Stimulated activated CD8-positive, alpha-beta memory T cell treated with anti-CD3 and anti-CD28 coated beads, Interleukin-7, amount 100 ng/mL, for 1 hour (primary cell): Measurements from ENCODE around the gene GNG14.
"Not testable (repeated sequence)": the region's sequence is repeated elsewhere in the genome, so short reads cannot be mapped to it uniquely, and the experiment has no call there.

ENCODE experiments used
- DNase-seq, 2 donors: peaks; one replicate each; pipeline ENCODE4 v3.0.0-alpha.2; 2020; ENCODE audit warnings: low read depth in 2 of 2

Gene GNG14

DNA sequence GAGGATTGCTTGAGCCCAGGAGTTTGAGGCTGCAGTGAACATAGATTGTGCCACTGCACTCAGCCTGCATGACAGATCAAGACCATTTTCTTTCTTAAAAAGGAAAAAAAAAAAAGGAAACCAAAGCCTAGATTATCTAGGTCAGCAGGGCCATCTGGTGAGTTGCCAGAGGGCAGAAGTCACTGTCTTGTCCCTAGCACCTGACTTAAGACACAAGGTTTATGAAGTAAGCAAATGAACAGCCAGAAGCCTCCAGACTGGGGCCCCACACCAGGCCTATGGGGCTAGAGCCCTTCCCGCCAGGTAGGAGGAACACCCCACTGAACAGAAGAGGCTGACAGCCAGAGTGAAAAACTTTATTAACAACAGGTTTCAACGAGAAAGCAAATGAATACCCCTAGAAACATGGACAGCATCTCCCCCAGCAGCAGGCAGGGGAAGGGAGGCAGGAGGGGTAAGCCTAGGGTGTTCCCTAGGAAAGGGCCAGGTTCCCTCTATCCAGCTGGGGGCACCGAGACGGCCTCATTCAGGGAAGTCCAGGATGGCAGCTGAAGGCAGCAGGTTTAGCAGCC is 20.0 kb upstream of the GNG14 start:
- DNase-seq, result no peak

DNA sequence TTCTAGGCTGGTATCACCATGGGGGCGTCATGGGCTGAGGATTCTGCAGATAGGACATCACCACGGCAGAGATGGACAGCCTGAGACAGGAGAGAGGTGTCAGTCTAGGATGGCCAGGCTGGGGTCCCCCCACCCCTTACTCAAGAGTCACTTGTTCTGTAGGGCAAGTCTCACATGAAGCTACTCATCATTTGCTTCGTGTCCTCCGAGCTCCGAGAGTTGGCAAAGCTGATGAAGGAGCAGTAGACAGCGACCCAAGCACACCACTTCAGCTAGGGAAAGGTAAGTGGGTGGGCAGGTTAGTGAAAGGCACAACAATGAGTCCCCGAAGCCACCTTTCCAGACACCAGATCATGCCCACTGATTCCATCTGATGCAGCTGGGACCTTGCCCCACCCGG is 19.5 kb upstream of the GNG14 start:
- DNase-seq, result no peak

DNA sequence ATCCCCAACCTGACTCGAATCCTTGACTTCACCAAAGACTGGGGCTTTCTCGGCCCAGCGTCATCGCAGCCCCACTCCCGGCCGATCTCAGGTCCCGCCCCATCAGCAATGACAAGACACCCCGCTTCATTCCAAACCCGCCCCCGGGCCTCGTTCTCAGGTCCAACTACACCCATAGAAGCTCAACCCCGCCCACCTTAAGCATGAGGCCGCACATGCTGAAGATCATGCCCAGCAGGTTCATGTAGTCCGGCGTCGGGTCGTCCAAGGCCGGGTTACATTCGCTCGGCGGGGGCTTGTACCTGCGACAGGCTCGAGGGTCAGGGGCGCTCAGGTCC is 18.9 kb upstream of the GNG14 start:
- DNase-seq, result peak in 1 of 2 donors; percentile 30

DNA sequence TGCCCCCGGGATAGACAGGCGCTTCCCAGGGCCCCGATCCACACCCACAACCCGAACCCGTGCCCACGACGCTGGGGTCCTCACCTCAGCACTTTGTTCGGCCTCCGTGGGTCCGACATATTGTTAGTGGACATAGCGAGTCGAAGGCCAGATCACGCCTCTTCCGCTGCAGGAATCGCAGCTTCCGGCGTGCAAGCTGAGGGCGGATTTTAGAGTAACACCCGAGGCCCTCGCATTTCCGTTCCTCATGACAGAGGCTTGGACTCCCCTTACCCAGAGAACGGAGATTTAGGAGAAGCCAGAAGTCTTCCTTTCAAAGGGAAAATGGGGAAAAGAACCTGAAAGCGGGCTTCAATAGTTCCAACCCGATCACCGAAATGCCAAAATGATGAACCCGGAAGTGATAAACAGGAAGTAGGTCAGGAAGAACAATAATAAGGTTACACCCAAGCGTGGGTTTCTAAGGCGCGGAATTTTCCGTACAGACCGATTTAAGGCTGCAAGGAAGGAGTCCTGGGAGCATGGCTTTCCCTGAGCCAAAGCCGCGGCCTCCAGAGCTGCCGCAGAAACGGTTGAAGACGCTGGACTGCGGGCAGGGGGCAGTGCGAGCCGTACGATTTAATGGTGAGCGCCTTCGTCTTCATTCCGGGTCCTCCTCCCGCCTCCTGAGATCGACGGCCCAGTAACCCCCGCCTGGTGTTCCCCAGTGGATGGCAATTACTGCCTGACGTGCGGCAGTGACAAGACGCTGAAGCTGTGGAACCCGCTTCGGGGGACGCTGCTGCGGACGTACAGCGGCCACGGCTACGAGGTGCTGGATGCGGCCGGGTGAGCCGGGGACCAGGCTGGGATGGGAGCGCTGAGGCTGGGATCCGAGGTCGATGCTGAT is 18.3 kb upstream of the GNG14 start:
- DNase-seq, result peak; percentile 48 to 60

DNA sequence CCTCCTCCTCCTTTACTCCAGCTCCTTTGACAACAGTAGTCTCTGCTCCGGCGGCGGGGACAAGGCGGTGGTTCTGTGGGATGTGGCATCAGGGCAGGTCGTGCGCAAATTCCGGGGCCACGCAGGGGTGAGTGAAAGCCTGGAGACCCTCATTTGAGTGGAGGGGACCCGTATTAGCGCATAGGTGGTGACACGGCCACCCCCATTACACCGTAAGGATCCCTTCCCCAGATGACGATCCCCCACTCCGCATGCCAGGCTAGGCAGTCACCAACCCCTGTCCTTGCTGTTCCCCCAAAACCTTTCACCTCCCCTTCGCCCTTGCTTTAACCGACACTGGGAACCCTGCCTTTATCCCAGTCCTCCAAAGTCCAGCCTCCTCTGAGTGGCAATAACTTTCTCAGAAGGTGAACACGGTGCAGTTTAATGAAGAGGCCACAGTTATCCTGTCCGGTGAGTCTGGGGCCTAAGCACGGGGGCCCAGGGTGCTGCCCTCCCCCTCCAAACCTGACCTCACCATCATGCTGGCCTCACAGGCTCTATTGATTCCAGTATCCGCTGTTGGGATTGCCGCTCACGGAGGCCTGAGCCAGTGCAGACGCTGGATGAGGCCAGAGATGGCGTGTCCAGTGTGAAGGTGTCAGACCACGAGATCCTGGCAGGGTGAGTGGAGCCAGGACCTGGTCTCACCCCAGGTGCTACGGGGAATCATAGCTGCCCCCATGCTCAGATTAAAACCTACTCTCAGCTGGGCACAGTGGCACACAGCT is 17.5 kb upstream of the GNG14 start:
- no peak for DNase-seq

DNA sequence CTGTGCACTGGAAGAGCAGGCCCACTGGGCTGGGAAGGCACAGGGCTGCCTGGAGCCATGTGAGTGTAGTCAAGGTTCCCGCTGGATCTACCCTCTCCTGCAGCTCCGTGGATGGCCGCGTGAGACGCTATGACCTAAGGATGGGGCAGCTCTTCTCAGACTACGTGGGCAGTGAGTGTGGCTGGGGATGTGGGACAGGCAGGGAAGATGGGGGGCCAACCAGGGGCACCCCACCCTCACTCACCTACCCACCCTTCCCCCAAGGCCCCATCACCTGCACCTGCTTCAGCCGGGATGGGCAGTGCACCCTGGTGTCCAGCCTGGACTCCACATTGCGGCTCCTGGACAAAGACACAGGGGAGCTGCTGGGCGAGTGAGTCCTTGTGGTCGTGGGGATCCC is 15.1 kb upstream of the GNG14 start:
- no peak for DNase-seq

DNA sequence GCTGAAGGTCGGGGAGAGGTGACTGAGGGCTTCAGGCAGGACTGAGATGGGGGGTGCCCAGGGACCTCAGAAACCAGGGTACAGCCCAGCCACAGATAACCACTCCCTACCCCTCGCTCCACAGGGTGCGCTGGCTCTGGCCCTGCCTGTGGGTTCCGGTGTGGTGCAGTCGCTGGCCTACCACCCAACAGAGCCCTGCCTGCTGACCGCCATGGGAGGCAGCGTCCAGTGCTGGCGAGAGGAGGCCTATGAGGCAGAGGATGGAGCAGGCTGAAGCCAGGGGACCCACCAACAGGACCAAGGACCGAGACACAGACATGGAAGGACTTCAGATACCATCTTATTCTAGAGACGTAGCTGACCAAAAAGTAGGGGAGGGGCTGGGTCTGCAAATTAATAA is 12.4 kb upstream of the GNG14 start:
- DNase-seq, result no peak

DNA sequence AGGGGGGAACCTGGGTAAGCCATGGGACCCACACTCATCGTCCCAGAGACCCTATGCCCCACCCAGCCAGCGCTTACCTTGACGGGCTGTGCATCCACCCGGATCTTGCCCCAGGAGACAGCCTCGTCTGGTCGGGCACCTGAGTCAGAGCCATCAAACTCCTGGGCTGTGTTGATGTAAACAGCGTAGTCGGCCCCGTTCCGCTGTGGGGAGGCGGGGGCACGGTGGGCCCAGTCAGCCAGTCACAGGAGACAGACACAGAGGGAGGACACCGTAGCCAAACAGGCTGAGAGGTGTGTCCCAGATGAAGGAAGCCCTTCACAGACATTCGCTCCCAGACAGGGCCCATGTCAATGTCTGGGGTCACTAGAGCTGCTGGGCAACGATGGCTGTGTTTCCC is 11.9 kb upstream of the GNG14 start:
- no peak for DNase-seq

DNA sequence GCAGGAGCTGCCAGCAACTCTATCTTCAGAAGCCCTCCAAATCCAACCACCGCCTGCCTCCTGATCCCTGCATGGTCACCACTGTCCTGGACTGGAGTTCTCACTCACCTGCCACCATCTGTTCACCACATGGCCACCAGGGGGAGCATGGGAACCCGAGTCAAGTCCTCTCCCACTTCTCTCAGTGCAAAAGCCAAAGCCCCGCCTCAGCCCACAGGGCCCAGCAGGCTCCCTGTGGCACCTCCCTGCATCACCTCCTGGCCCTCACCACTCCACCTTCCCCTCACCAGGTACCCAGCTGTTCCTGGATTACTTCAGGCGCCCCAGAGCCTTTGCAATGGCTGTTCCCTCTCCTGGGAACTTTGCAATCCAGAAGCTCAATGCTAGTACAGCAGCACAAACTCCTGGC is 11.4 kb upstream of the GNG14 start:
- DNase-seq, result peak; percentile 66 to 81

DNA sequence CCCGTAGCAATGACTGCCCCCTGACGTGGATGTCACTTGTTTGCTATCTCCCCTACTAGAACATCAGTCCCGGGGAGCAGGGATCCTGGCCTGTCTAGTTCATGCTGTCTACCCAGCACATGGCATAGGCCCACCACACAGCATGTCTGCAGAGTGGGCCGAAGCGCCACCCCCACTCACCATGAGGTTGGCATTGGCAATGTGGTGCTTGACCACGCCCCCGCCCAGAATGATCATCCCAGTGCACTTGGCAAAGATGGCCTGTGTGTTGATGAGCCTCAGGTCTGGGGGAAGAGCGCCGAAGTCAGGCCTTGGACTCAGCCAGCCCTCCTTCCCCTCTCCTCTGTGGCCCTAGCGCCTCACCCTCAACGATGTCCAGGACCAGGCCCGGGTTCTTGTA is 10.9 kb upstream of the GNG14 start:
- no peak for DNase-seq

DNA sequence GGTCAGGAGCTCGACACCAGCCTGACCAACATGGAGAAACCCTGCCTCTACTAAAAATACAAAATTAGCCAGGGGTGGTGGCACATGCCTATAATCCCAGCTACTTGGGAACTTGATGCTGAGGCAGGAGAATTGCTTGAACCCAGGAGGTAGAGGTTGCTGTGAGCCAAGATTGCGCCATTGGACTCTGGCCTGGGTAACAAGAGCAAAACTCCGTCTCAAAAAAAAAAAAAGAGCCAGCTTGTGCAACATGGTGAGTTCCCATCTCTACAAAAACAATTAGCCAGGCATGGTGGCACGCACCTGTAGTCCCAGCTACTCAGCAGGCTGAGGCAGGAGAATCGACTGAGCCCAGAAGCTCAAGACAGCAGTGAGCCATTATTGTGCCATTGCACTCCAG is 9.8 kb upstream of the GNG14 start:
- DNase-seq, result not testable (repeated sequence)

DNA sequence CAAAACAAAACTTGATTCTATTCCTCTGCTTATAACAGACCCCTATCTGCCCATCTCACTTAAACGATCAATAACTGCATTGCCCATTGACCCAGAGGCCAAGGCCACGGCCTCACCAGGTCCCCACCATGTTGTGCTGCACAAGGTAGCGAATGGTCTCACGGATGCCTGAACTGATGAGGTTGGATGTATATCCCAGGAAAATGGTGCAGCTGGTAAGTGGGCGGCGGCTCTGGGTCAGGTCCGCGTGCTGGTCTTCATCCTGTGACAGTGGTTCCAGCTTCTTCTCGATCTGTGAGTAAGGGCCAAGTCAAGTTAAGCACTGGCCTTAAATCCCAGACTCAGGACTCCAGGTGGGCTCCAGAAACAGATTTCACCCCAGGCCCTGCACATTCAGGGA is 7.8 kb upstream of the GNG14 start:
- DNase-seq, result no peak

DNA sequence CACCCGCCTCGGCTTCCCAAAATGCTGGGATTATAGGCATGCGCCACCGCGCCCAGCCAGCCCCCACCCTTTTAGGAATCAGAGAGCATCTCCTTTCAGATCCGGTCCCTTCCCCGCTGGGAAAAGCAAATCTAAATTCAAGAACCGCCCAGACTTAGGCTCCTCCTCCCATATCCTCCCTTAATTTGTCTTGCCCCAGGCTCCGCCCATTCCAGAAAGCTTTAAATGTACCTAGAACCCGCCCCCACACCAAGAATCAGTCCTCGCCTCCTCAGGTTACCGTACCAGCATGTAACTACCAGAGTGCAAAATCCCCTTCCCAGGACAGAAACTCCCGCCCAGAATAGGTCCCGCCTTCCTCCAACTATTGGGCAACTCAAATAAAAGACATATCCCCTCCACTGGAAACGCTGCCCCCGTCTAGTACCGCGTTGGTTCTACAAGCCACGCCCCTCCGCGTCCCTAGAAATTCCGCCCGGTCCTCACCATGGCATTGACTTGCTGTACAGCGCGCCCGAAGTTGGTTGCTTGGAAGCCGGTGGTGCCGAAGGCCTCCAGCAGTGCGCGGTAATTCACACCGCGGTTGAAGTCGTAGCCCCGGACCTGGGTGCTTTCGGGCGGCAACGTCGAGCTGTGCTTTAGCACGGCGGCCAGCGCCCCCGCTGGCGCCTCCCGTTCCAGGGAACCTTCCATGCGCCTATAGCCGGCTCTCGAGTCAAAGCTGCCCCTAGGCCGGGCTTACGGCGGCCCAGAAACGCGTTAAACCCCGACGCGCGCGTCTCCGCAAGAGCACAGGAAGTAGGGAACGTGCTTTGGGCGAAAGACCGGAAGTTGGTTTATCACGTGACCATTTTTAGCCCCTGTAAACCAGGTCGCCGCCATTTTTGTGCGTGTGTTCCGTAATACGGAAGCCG is 6.5 kb upstream of the GNG14 start, which contains the start of gene DHPS:
TSS of gene DHPS (minus strand) at position 807 of the 914 bp plus-strand sequence. CDS start at position 693, 114 bp downstream.
- DNase-seq, result peak; percentile 71 to 75

DNA sequence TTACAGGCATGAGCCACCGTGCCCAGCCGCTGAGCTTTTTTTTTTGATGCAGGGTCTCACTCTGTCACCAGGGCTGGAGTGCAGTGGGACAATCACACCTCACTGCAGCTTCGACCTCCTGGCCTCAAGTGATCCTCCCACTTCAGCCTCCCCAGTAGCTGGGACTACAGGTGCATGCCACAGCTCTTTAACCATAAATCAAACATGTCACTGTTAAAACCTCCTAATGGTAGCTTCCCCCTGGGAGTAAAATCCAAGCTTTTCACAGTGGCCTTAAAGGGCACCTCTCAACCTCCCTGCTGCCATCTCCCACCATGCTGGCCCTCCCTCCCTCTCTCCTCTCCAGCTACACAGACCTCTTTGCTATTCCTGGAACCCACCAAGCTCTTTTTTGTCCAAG is 2.0 kb upstream of the GNG14 start:
- DNase-seq, result no peak

DNA sequence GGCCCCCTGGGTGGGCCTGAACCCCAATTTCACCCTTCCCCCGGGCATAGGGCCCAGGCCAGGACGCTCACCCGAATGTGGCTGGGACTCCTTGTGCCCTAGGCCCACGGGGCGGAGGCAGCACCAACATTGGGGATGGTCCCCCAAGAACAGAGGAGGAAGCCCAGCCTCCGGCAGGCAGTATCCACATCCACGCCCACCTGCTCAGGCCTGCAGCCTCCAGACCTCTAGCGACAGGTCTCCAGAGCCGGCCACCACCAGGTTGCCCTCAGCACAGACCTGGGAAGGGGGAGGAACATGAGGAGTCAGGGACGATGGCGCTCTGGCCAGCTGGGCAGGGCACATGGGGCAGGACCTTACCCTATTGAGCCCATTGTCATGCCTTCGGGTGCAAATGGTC is 1.2 kb downstream of the GNG14 start:
- DNase-seq, result no peak

DNA sequence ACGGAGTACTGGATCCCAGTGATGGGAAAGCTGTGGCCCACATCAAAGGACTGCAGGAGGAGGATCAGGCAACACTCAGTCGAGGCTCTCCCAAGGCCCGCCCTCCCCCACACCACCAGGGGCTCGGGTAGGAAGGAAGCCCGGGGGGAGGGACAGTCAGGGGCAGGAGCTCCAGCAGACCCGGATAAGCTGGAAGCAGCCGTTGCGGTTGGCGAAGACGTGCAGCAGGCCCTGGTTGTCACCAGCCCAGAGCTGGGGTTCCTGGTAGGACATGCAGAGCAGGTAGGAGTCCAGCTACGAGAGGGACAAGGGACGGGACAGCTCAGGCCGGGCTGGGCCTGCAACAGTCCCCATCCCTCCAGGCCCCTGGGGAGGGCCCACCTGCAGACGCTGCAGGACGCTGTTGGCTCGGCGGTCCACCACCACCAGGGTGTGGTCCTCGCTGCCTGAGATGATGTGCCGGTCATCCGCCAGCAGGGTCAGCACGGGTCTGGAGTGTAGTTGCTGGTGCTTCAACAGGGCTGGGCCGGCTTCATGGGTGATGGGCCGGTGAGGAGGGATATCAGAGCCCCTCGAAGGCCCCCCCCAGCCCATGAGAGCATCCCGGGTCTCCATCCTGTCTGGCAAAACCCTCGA is 1.9 kb downstream of the GNG14 start:
- DNase-seq, result no peak

DNA sequence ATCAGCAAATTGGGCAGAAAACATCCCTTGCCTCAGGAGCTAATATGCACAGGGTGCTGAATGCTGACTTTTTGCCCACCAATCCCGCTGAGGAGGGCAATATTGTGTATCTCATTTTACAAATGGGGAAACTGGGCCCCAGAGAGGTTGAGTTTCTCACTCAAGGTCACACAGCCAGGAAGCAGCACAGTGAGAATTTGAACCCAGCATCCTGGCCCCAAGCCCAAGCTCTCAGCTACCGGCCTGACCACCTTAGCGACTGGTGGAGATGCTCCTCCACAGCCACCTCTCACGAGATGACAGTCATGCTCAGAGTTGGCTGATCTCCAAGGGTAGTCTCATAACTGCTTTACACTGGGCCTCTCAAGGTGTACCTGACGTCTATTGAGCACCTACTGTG is 5.2 kb downstream of the GNG14 start:
- no peak for DNase-seq

DNA sequence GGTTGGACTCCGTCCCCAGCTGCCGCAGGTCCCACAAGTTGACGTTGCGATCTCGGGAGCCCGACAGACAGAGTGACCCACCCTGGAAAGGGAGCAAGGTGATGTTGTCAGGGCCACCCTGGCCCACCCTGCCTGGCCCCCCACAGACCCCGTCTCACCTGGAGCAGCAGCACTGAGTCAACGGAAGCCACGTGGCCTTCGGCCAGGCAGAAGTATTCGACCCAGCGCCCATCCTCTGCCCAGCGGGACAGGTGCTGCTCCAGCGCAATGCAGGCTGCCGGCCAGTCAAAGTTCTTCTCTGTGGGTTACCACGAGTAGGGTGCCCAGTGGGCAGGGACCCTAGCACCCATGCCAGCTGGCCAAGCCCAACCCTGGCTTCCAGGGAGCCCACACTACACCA is 6.8 kb downstream of the GNG14 start:
- DNase-seq, result no peak

DNA sequence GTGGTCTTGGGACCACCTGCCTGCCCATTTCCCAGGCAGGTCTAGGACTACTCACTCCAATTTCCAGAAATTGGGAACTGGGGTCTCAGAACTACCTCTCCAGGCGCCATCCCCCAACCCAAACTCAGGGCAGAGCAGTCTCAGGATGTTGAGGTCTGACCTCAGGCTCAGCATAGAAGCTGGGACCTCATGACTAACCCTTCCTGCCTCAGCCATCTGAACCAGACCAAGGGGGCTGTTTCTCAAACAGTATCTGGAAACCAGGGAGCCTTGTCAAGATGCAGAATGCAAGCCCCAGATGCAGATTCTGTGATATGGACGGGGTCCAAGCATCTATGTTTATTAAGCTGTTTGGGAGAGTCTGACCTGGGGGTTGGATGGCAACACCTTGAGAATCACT is 7.3 kb downstream of the GNG14 start:
- no peak for DNase-seq

DNA sequence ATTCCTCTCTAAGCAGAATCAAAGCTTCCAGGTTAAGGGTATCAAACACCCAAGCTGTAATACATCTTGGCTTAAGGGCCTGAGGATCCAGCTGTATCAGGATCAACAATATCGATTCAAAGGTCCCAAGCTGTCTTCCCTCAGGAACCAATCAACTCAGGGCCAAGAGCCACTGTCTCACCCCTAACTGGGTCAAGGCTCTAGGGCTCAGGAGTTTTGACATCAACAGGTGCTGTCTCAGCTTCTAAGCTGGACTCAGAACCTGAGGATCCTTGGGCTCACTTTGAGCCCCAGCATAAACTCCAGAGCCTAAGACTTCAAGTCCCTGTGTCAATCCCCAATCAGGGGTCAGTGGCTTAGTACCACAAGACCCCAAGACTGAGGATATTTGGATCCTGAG is 7.7 kb downstream of the GNG14 start:
- DNase-seq, result no peak

DNA sequence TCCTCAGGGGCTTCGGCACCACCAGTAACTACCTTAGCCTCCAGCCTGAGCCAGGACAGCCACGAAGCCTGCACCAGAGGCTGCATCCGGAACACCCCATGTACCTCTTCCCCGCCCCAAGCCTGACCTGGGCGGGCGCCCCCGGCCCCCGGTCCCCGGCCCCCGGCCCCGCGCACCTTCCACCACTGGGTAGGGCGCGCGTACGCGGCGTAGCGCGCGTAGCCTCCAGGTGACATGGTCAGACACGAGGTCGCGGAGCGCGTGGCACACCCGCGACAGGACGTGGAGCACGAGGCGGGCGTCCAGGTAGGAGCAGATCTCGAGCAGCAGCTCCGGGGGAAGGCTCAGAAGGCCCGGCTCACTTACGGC is 8.2 kb downstream of the GNG14 start:
- no peak for DNase-seq
